Esophagus squamous epithelium (tissue), 4 donors: Measurements from ENCODE around the gene LLCFC1.

Experiments
- CTCF ChIP-seq, 6 experiments: fragments of 450-650 bp in 4 of 6; fragments of 200-600 bp in 2 of 6; sonication (generic) in 2 of 6; IDR thresholded peaks; one replicate each; pipeline ENCODE4 v1.5.1; 2016 to 2019; ENCODE audit warnings: antibody characterized with exemption in 6 of 6, mild to moderate bottlenecking in 4 of 6, moderate library complexity in 4 of 6
- POLR2A ChIP-seq, 4 donors: fragments of 450-650 bp; IDR thresholded peaks; one replicate each; pipeline ENCODE4 v1.6.1; 2017; ENCODE audit warnings: antibody characterized with exemption in 4 of 4, mild to moderate bottlenecking in 4 of 4, moderate library complexity in 3 of 4

GRCh38 chr7:142933092-142933475, 6.2 kb upstream of the LLCFC1 start:
- TF ChIP-seq POLR2A (IDR thresholded peaks at IDR 0.05), result no peak
- TF ChIP-seq CTCF (IDR thresholded peaks at IDR 0.05), result no peak
